ENCODE results near the gene CHTF18.
A peak's percentile ranks its signal among the peaks of the same experiment; 100 is the strongest.

CHTF18 gene

DNA sequence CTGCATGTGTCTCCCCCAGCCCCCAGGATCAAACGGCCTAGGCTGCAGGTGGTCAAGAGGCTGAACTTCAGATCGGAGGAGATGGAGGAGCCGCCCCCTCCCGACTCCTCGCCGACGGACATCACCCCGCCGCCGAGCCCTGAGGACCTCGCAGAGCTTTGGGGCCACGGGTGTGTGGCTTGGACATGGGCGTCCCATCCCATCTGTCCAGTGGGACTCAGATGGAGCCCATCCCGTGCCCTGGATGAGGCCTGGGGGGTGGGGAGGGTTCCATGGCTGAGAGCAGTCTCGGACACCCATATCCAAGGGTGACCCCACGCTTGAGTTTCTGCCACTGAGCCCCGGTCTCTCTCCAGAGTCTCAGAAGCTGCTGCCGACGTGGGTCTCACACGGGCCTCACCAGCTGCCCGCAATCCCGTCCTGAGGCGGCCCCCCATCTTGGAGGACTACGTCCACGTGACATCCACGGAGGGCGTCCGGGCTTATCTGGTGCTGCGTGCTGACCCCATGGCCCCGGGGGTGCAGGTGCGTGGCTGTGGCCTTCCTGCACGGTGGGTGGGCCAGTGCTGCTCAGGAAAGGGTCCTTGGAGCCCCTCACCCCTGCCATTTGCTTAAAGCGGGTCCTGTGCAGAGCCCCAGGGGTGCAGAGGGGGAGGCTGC lies 901 bp downstream of the CHTF18 start:
- DNase-seq (ENCODE audit: insufficient read length, low spot score) (no peak), FAIRE-seq (no peak)

DNA sequence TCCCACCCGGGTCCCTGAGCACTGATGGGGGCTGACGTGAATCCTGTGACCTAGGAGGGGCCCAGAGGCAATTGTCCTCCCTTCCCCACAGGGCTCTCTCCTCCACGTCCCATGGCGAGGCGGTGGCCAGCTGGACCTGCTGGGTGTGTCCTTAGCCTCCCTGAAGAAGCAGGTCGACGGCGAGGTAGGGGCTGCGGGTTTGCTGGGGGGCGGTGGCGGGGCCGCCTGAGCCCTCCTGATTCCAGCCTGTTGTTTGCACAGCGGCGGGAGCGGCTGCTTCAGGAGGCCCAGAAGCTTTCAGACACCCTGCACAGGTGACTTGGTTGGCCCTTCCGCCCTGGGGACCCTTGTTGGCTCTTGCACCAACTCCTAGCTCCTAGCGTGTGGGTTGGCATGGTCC lies 1.7 kb downstream of the CHTF18 start:
- DNase-seq (ENCODE audit: insufficient read length, low spot score) = no peak
- no peak for FAIRE-seq

DNA sequence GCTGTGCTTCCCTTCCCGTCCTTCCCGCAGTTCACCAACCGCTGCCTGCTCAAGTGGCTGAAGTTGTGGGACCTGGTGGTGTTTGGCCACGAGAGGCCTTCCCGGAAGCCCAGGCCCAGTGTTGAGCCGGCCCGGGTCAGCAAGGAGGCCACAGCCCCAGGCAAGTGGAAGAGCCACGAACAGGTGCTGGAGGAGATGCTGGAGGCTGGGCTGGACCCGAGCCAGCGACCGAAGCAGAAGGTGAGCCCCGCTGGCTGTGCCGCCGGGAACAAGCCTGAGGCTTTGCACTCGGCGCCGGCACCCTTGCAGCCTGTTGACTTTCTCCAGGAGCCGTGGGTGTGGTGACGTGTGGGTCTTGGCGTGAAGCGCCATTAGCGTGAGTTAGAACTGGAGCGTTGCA lies 2.7 kb downstream of the CHTF18 start:
- FAIRE-seq = no peak
- DNase-seq (ENCODE audit: insufficient read length, low spot score) = no peak

GRCh38 chr16:792221-792995 lies 4.0 kb downstream of the CHTF18 start:
- no peak for FAIRE-seq

GRCh38 chr16:793414-793813 lies 5.0 kb downstream of the CHTF18 start:
- DNase-seq (ENCODE audit: insufficient read length, low spot score) (no peak), FAIRE-seq (no peak)

More at GRCh38 chr16:792221-792995, 4.0 kb downstream of the CHTF18 start:
- DNase-seq (ENCODE audit: insufficient read length, low spot score) = no peak

- FAIRE-seq = no peak
Measured at GRCh38 chr16:794091-794822, 5.8 kb downstream of the CHTF18 start.

GRCh38 chr16:794853-795466 lies 6.5 kb downstream of the CHTF18 start:
- DNase-seq (ENCODE audit: insufficient read length, low spot score) = no peak
- no peak for FAIRE-seq

More at GRCh38 chr16:794091-794822, 5.8 kb downstream of the CHTF18 start:
- DNase-seq (ENCODE audit: insufficient read length, low spot score) = no peak

- no peak for FAIRE-seq
- no peak for DNase-seq (ENCODE audit: insufficient read length, low spot score)
Measured at GRCh38 chr16:795580-796229, 7.3 kb downstream of the CHTF18 start.

DNA sequence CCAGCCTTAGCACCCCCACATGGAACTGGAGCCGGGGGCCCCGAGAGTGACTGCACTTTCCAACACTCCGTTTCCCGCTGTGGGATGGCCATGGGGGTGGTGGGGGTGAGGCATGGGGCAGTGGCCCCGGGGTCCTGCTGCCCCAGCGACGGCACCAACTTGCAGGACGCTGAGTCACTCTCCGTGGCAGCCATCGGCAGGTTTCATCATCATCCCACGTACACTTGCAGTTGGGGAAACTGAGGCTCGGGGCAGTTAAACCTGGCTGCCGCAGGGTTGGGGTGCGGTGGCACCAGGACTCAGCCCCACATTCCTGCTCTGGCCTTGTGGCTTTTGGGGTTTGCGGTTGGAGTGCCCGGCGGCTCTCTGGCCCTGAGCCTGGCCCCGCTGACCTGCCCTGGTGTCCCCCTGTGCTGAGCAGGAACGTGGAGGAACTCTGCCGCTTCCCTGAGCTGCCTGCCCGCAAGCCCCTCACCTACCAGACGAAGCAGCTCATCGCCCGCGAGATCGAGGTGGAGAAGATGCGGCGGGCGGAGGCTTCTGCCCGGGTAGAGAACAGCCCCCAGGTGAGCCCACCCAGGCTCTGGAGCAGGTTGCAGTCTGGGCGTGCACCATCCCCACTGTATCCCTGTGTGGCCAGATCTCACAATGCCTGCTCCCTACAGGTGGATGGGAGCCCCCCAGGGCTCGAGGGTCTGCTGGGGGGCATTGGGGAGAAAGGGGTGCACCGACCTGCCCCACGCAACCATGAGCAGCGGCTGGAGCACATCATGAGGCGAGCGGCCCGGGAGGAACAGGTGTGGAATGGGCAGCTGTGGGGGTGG lies 8.1 kb downstream of the CHTF18 start:
- no peak for FAIRE-seq

GRCh38 chr16:797120-797420 lies 8.7 kb downstream of the CHTF18 start:
- no peak for DNase-seq (ENCODE audit: insufficient read length, low spot score)
- FAIRE-seq = no peak

More for the DNA sequence above, 8.1 kb downstream of the CHTF18 start:
- no peak for DNase-seq (ENCODE audit: insufficient read length, low spot score)

DNA sequence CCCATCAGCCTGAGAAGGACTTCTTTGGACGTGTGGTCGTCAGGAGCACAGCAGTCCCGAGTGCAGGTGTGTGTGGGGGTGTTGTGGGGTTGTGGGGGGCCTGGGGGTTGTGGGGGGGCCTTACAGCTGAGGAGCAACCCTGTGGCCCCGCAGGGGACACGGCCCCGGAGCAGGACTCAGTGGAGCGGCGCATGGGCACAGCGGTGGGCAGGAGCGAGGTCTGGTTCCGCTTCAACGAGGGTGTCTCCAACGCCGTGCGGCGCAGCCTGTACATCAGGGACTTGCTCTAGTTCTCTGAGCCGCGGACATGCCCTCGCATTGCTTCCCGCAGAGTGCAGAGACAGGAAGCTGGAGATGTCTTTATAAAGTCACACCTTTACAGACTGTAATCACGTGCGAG lies 9.3 kb downstream of the CHTF18 start:
- FAIRE-seq (no peak), DNase-seq (ENCODE audit: insufficient read length, low spot score) (no peak)

DNA sequence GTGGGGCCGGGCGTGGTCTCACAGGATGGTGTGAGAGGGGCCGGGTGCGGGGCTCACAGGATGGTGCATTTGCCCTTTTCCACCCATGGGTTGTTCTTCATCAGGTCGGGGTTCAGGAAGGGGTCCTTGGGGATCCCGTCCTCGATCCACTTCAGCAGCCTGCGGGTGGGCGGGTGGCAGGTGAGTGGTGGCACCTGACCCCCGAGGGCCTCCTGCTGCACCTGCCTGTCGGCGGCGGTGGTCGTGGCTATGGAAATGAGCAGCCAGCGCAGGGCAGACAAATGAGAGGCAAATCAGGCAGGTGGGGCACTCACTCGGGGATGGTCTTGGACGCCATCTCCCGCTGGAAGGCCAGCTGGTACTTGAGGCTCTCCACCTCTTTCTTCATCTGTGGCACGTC lies 10.2 kb downstream of the CHTF18 start:
- FAIRE-seq (no peak), DNase-seq (ENCODE audit: insufficient read length, low spot score) (no peak)

GRCh38 chr16:799111-799947 lies 10.9 kb downstream of the CHTF18 start:
- FAIRE-seq (no peak), DNase-seq (ENCODE audit: insufficient read length, low spot score) (no peak)

DNA sequence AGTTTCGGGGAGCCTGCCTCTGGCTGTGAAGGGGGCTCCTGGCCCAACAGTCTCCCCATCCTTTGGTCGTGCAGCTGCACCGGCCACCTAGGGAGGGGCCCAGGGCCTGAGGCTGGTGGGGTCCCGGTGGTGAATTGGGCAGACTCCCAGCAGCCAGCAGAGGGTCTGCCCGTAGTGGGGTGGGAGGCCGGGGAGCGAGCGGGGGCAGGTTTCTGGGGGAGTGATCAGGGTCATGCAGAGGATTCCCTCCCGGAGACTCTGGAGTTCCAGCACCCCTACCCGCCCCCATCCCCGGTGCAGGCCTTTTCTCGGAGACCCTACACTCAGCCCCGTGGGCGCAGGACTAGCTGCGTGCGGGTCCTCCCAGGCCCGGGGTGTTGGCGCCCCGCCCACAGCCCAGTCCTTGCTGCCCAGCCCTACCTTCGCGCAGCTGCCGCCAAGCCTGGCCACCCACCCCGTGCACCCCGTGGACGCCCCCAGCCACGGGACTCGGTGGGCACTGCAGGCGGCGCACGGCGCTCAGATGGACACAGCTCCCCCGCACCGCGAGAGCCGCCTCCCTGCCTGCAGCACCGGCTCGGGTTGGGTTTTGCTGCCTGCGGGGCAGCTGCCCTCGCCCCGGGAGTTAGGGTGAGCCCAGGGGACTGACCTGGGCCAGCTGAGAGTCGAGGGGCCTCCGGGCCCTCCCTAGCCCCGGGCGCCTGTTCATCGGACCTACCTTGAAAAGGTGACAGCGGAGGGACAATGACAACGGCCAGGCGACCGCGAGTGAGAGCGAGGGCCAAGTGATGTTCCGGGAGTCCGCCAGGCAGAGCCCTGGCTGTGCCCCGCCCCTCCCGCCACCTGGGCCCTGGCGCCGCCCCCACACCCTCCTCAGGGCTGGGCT lies 11.8 kb downstream of the CHTF18 start, which contains the start of gene GNG13:
Gene GNG13, minus strand, starts transcription at position 787 of the 886 bp plus-strand sequence. CDS start 1,657 bp downstream, outside the sequence.
- FAIRE-seq (no peak), DNase-seq (ENCODE audit: insufficient read length, low spot score) (no peak)

DNA sequence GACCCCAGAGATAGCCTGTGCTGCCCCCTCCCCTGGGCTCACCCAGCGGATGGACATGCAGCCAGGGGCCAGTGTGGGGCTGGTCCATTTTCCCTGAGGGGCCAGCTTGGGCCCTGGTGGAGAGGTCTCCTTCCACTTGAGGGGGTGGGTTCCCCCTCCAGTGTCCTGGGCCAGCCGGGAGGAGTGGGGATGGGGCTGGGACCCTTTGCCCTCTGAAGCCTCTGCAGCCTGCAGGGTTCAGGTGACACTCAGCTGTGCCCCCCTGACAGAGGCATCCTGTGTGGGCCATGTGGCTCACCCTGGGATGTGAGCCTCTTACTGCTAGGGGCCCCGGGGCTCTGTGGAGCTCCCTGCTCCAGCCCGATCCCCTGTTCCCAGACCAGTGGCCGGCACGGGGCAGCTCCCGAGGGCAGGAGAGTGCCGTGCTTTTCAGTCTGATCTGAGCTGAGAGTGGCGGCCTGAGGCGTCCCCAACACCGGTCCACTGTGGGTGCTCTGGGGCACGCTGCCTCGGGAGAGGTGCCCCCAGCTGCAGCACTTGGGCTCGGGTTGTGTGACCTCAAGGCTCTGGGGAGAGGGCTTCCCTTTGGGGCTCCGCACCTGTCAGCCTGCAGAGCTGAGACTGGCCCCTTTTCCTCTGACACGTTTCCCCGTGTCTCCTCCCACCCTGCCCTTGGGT lies 12.6 kb downstream of the CHTF18 start:
- no peak for FAIRE-seq
- no peak for DNase-seq (ENCODE audit: insufficient read length, low spot score)

DNA sequence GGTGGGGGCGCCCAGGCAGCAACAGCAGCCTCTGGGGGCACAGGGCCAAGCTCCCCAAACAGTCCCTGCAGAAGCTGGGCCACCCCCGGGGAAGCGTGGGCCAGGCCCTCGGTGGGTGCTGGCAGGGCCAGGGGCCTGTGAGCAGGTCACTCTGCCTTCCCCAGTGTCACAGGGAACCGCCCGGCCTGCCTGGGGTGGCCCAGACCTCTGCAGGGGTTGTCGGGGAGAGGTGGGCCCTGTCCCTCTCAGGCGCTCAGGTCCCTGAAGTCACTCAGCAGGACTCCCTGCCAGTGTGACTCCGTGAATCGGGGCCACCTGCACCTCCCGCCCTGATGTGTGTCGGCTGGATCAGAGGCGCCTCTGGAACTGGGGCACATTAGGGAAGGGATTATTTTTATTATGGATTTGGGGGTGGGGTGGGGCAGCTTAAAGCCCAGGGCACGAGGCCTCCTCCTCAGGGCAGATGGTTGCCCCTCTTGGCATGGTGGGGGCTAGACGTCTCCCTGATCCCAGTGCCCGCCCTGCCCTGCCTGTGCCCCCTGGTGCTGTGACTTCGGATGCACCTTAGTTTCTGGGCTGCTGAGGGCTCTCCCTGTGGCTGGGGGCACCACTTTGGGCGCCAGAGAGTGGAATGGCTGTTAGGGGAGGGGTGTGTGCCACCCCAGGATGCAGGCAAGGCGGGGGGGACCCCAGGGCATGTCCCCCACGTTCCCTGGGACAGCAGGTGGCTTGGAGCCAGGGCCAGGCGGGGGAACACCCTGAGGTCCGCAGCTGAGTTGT lies 13.4 kb downstream of the CHTF18 start:
- no peak for DNase-seq (ENCODE audit: insufficient read length, low spot score)

GRCh38 chr16:802461-802860 lies 14.0 kb downstream of the CHTF18 start:
- peak; percentile 72 for FAIRE-seq
- DNase-seq (ENCODE audit: insufficient read length, low spot score) = no peak

More for the DNA sequence above, 13.4 kb downstream of the CHTF18 start:
- FAIRE-seq = no peak
